NCI-H2081 (cell line): ENCODE measurements around the gene IER3.

Source experiments
- DNase-seq, 2 experiments: peaks; one replicate each; lab custom pipeline; 2025; lab: John Stamatoyannopoulos, UW

IER3 gene

GRCh38 chr6:30703821-30704220, 40.5 kb downstream of the IER3 start:
- no peak for DNase-seq

GRCh38 chr6:30703011-30703410, 41.3 kb downstream of the IER3 start:
- no peak for DNase-seq

- DNase-seq = no peak
These were observed 44.0 kb downstream of the IER3 start for GRCh38 chr6:30700340-30700739.

- DNase-seq = no peak
These were observed 47.9 kb downstream of the IER3 start for GRCh38 chr6:30696432-30696831.
